Parathyroid adenoma (tissue), 2 donors: ENCODE results near the gene PKN2.

ENCODE experiments used
- H2AFZ ChIP-seq: fragments of 300-600 bp; sonication (generic); one replicate; pipeline ENCODE4 v1.7.0; 2017; ENCODE audit warnings: antibody characterized with exemption, mild to moderate bottlenecking
- H3K27ac ChIP-seq: fragments of 300-600 bp; sonication (generic); one replicate; pipeline ENCODE4 v1.7.0; 2017
- H3K27me3 ChIP-seq: fragments of 300-600 bp; sonication (generic); one replicate; pipeline ENCODE4 v1.7.0; 2017; ENCODE audit warnings: low read length; ENCODE audit not compliant: control insufficient read depth, insufficient read depth
- H3K36me3 ChIP-seq: fragments of 300-600 bp; sonication (generic); one replicate; pipeline ENCODE4 v1.7.0; 2017; ENCODE audit warnings: low read length; ENCODE audit not compliant: control insufficient read depth, insufficient read depth
- H3K4me1 ChIP-seq: fragments of 300-600 bp; sonication (generic); one replicate; pipeline ENCODE4 v1.7.0; 2017; ENCODE audit warnings: control low read depth
- H3K4me2 ChIP-seq: fragments of 300-600 bp; sonication (generic); one replicate; pipeline ENCODE4 v1.7.0; 2017; ENCODE audit warnings: low read length
- H3K4me3 ChIP-seq: fragments of 300-600 bp; sonication (generic); one replicate; pipeline ENCODE4 v1.7.0; 2017; ENCODE audit warnings: low read depth, low read length
- H3K79me2 ChIP-seq: fragments of 300-600 bp; sonication (generic); one replicate; pipeline ENCODE4 v1.7.0; 2017; ENCODE audit warnings: control low read depth
- H3K9ac ChIP-seq: fragments of 300-600 bp; sonication (generic); one replicate; pipeline ENCODE4 v1.7.0; 2017; ENCODE audit warnings: mild to moderate bottlenecking
- H3K9me3 ChIP-seq: fragments of 300-600 bp; sonication (generic); one replicate; pipeline ENCODE4 v1.7.0; 2017; ENCODE audit warnings: low read length; ENCODE audit not compliant: control insufficient read depth
- TF ChIP-seq, protein P1 (sequence below): fragments of 300-600 bp; sonication (generic); IDR thresholded peaks from one replicate; pipeline ENCODE4 v1.7.0; 2017; ENCODE audit warnings: antibody characterized with exemption, mild to moderate bottlenecking
- donor health status: primary hyperparathyroidism.

The PKN2 gene

DNA sequence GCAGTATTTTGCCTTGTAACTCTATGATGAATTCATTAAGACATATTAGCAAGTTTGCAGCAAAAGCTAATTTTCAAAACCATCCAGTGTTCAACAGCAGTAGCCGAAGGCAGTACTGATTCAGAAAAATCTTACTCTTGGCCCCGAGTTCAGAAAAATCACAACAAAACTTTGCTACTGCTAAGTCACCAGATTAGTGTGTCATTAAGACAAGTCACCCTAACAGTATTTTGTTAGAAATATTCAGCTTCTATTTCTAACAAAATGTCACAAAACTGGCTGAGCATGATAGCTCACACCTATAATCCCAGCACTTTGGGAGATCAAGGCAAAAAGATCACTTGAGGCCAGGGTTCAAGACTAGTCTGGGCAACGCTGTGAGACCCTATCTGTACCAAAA, 199.1 kb downstream of the PKN2 start:
- Histone ChIP-seq H3K4me2 (no peak overlapping the region), H3K9ac (no peak overlapping the region), H2AFZ (no peak overlapping the region), H3K36me3 (no peaks in the 10 kb centered on the region), H3K79me2 (no peaks in the 10 kb centered on the region), H3K9me3 (no peaks in the 10 kb centered on the region), H3K27me3 (no peaks in the 10 kb centered on the region), H3K4me3 (no peak overlapping the region), H3K27ac (no peak overlapping the region), H3K4me1 (no peaks in the 10 kb centered on the region)
- TF ChIP-seq, protein P1, sequence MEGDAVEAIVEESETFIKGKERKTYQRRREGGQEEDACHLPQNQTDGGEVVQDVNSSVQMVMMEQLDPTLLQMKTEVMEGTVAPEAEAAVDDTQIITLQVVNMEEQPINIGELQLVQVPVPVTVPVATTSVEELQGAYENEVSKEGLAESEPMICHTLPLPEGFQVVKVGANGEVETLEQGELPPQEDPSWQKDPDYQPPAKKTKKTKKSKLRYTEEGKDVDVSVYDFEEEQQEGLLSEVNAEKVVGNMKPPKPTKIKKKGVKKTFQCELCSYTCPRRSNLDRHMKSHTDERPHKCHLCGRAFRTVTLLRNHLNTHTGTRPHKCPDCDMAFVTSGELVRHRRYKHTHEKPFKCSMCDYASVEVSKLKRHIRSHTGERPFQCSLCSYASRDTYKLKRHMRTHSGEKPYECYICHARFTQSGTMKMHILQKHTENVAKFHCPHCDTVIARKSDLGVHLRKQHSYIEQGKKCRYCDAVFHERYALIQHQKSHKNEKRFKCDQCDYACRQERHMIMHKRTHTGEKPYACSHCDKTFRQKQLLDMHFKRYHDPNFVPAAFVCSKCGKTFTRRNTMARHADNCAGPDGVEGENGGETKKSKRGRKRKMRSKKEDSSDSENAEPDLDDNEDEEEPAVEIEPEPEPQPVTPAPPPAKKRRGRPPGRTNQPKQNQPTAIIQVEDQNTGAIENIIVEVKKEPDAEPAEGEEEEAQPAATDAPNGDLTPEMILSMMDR = no peak
